PC-3 (cell line): ENCODE results near the gene MSMB. TPM values are rescaled to one million over a fixed set of nuclear protein-coding genes. Genes with fewer than 3 reads are reported as not detected.

Source experiments
- ATAC-seq: fragments of 200-7000 bp; cut with Tn5 transposase; 2 replicates; pipeline ENCODE4 v1.9.1; 2020; ENCODE audit warnings: mild to moderate bottlenecking, moderate library complexity
- BruUV-seq: library from RNA; stranded (reverse); fragments of 400-500 nt; replicated peaks from 2 replicates; lab custom pipeline; 2021; lab: Mats Ljungman, UMichigan
- CTCF ChIA-PET: fragments of 300-600 bp; sonication (Branson Sonifier 250); formaldehyde crosslinking; loops from one replicate; lab custom pipeline; 2022; ENCODE audit warnings: antibody characterized with exemption; lab: Charles Lee
- POLR2A ChIA-PET: fragments of 300-600 bp; sonication (Branson Sonifier 250); formaldehyde crosslinking; loops from one replicate; lab custom pipeline; 2022; ENCODE audit warnings: antibody characterized with exemption; ENCODE audit not compliant: unreplicated experiment; lab: Charles Lee
- DNase-seq: peaks from one replicate; pipeline ENCODE4 v3.0.0-alpha.2; 2015
- H2AFZ ChIP-seq: fragments of 300-600 bp; sonication (generic); 2 replicates; pipeline ENCODE4 v1.6.0; 2016; ENCODE audit warnings: antibody characterized with exemption, low read length
- H3F3A ChIP-seq: fragments of 300-600 bp; sonication (generic); one replicate; pipeline ENCODE4 v1.6.0; 2017; ENCODE audit warnings: antibody characterized with exemption, low read length, control low read depth, mild to moderate bottlenecking; ENCODE audit not compliant: unreplicated experiment
- H3K27ac ChIP-seq: fragments of 300-600 bp; sonication (generic); 2 replicates; pipeline ENCODE4 v1.5.1; 2016; ENCODE audit warnings: mild to moderate bottlenecking, low read length
- H3K27me3 ChIP-seq: fragments of 300-600 bp; sonication (generic); 2 replicates; pipeline ENCODE4 v1.6.1; 2016; ENCODE audit warnings: low read length, mixed read lengths
- H3K36me3 ChIP-seq: fragments of 300-600 bp; sonication (generic); 2 replicates; pipeline ENCODE4 v1.6.1; 2016; ENCODE audit warnings: low read depth, mixed run types, low read length, mixed read lengths
- H3K4me1 ChIP-seq: fragments of 300-600 bp; sonication (generic); 2 replicates; pipeline ENCODE4 v1.5.1; 2016; ENCODE audit warnings: low read length; ENCODE audit not compliant: insufficient read depth
- H3K4me2 ChIP-seq: fragments of 300-600 bp; sonication (generic); 2 replicates; pipeline ENCODE4 v1.6.0; 2016; ENCODE audit warnings: low read length
- H3K4me3 ChIP-seq: fragments of 300-600 bp; sonication (generic); 2 replicates; pipeline ENCODE4 v1.5.1; 2016; ENCODE audit warnings: mild to moderate bottlenecking, low read length, mixed read lengths
- H3K79me2 ChIP-seq: fragments of 300-600 bp; sonication (generic); 2 replicates; pipeline ENCODE4 v1.6.1; 2017; ENCODE audit warnings: low read length, mixed read lengths
- H3K9ac ChIP-seq: fragments of 300-600 bp; sonication (generic); 2 replicates; pipeline ENCODE4 v1.6.0; 2016; ENCODE audit warnings: mild to moderate bottlenecking, low read length
- H3K9me2 ChIP-seq: fragments of 300-600 bp; sonication (generic); replicated peaks from 2 replicates; pipeline ENCODE4 v1.6.1; 2016; ENCODE audit warnings: mixed run types, low read length, mixed read lengths
- H3K9me3 ChIP-seq: fragments of 300-600 bp; sonication (generic); 2 replicates; pipeline ENCODE4 v1.6.1; 2016; ENCODE audit warnings: low read length, mixed read lengths
- H4K20me1 ChIP-seq: fragments of 300-600 bp; sonication (generic); 2 replicates; pipeline ENCODE4 v1.6.1; 2016; ENCODE audit warnings: low read length, mixed read lengths
- CTCF ChIP-seq: fragments of 300-600 bp; sonication (generic); conservative IDR thresholded peaks from 2 replicates; pipeline ENCODE4 v1.5.1; 2017; ENCODE audit warnings: antibody characterized with exemption, low read depth, mild to moderate bottlenecking, low read length
- EZH2 ChIP-seq: fragments of 300-600 bp; sonication (generic); IDR thresholded peaks from one replicate; pipeline ENCODE4 v1.6.1; 2017; ENCODE audit warnings: antibody characterized with exemption, mild to moderate bottlenecking, low read length; ENCODE audit not compliant: unreplicated experiment
- EZH2phosphoT487 ChIP-seq: fragments of 300-600 bp; sonication (generic); IDR thresholded peaks from 2 replicates; pipeline ENCODE4 v1.6.1; 2018; ENCODE audit warnings: mild to moderate bottlenecking, antibody characterized with exemption, low read length, borderline replicate concordance
- intact Hi-C: fragments of 100-400 bp; cut with micrococcal nuclease; formaldehyde crosslinking; loops from 2 replicates; pipeline ENCODE4 v1.9.0; 2023
- total RNA-seq: library from RNA; depleted of rRNA; stranded (reverse); fragments of >200 nt; gene quantifications from 2 replicates; pipeline ENCODE4 v1.2.3, GENCODE V29; 2014

The MSMB gene
- total RNA-seq, 1 experiment from 2014 or later: not detected

GRCh38 chr10:46026106-46026505, 20.0 kb downstream of the MSMB start:
- BruUV-seq: no TSS peak
- peaks cover 16% of the 10 kb centered on the region for H3K4me1 ChIP-seq

GRCh38 chr10:46025406-46025805, 20.7 kb downstream of the MSMB start:
- peaks cover 98% of the 10 kb centered on the region for H3K79me2 ChIP-seq
- TF ChIP-seq CTCF (no peak), EZH2phosphoT487 (no peak), EZH2 (no peak)
- no peaks in the 10 kb centered on the region for H3F3A ChIP-seq
- ChIA-PET POLR2A (no interaction called here), CTCF (no interaction called here)
- H3K36me3 ChIP-seq: no peaks in the 10 kb centered on the region
- no peak overlapping the region for H3K27ac ChIP-seq
- H3K9me3 ChIP-seq: no peaks in the 10 kb centered on the region
- H3K4me2 ChIP-seq: no peak overlapping the region
- no peaks in the 10 kb centered on the region for H3K27me3 ChIP-seq
- no peak for ATAC-seq
- H4K20me1 ChIP-seq: peaks cover 57% of the 10 kb centered on the region
- peaks cover 16% of the 10 kb centered on the region for H3K4me1 ChIP-seq
- DNase-seq: no peak
- H3K9me2 ChIP-seq: no peaks in the 10 kb centered on the region
- no peak overlapping the region for H3K4me3 ChIP-seq
- no TSS peak for BruUV-seq
- H3K9ac ChIP-seq: no peak overlapping the region
- no peak overlapping the region for H2AFZ ChIP-seq
- intact Hi-C loops: loop anchor here (5.0 kb wide), 1 partner anchor 43 kb away; no protein-coding TSS in a partner anchor

More at GRCh38 chr10:46026106-46026505, 20.0 kb downstream of the MSMB start:
- H4K20me1 ChIP-seq: peaks cover 52% of the 10 kb centered on the region
- DNase-seq (no peak), ATAC-seq (no peak)
- no peak overlapping the region for H3K27ac ChIP-seq
- no peak for TF ChIP-seq EZH2phosphoT487
- TF ChIP-seq CTCF: no peak
- TF ChIP-seq EZH2: no peak
- ChIA-PET CTCF (no interaction called here), POLR2A (no interaction called here)
- H3K4me3 ChIP-seq: no peak overlapping the region
- no peak overlapping the region for H2AFZ ChIP-seq
- H3K4me2 ChIP-seq: no peak overlapping the region
- no peak overlapping the region for H3K9ac ChIP-seq
- peaks cover 91% of the 10 kb centered on the region for H3K79me2 ChIP-seq
- no peaks in the 10 kb centered on the region for H3F3A ChIP-seq
- no peaks in the 10 kb centered on the region for H3K36me3 ChIP-seq
- no peaks in the 10 kb centered on the region for H3K9me3 ChIP-seq
- H3K27me3 ChIP-seq: no peaks in the 10 kb centered on the region
- H3K9me2 ChIP-seq: no peaks in the 10 kb centered on the region
- intact Hi-C loops: loop anchor here (5.0 kb wide), 1 partner anchor 44 kb away; no protein-coding TSS in a partner anchor

GRCh38 chr10:46024948-46025347, 21.1 kb downstream of the MSMB start:
- H3K4me1 ChIP-seq: peaks cover 16% of the 10 kb centered on the region
- no peak overlapping the region for H3K4me2 ChIP-seq
- H3K27ac ChIP-seq: no peak overlapping the region
- no peaks in the 10 kb centered on the region for H3K36me3 ChIP-seq
- H3K9me2 ChIP-seq: no peaks in the 10 kb centered on the region
- ATAC-seq (no peak), DNase-seq (no peak)
- no TSS peak for BruUV-seq
- no peaks in the 10 kb centered on the region for H3K9me3 ChIP-seq
- intact Hi-C loops: loop anchor here (5.0 kb wide), 1 partner anchor 43 kb away; no protein-coding TSS in a partner anchor
- CTCF ChIA-PET: no interaction called here
- no peaks in the 10 kb centered on the region for H3K27me3 ChIP-seq
- peaks cover 98% of the 10 kb centered on the region for H3K79me2 ChIP-seq
- H4K20me1 ChIP-seq: peaks cover 60% of the 10 kb centered on the region
- POLR2A ChIA-PET: no interaction called here
- no peak overlapping the region for H2AFZ ChIP-seq
- H3K9ac ChIP-seq: no peak overlapping the region
- H3K4me3 ChIP-seq: no peak overlapping the region
- TF ChIP-seq EZH2 (no peak), CTCF (no peak), EZH2phosphoT487 (no peak)
- H3F3A ChIP-seq: no peaks in the 10 kb centered on the region
